A549 (cell line): Measurements from ENCODE around the gene ST13. TPM values are rescaled to one million over a fixed set of nuclear protein-coding genes. Genes with fewer than 3 reads are reported as not detected.

Experiments
- ATAC-seq, 2 experiments: fragments of 200-7000 bp in 1 of 2; fragments of >200 bp in 1 of 2; cut with Nextera tagmentation in 1 of 2; cut with Tn5 transposase in 1 of 2; 3 replicates each; pipeline versions ENCODE4 v1.8.0 to v1.9.1; 2018 to 2020; ENCODE audit warnings: mild to moderate bottlenecking in 1 of 2, moderate library complexity in 1 of 2
- CTCF ChIA-PET: fragments of 300-600 bp; sonication (Branson Sonifier 250); formaldehyde crosslinking; extraction: SDS; loops from one replicate; lab custom pipeline; 2021; ENCODE audit warnings: antibody characterized with exemption, inconsistent platforms; lab: Yijun Ruan, JAX
- POLR2A ChIA-PET: fragments of 350-600 bp; formaldehyde crosslinking; extraction: SDS; loops from one replicate; lab custom pipeline; 2021; ENCODE audit warnings: antibody characterized with exemption, inconsistent platforms; lab: Yijun Ruan, JAX
- DNase-seq, 2 experiments: peaks; one replicate each; pipeline versions ENCODE4 v3.0.0 to v3.0.0-alpha.2; 2011 to 2016; ENCODE audit warnings: low read depth in 1 of 2, low spot score in 1 of 2
- FAIRE-seq: peaks from 2 replicates; lab custom pipeline; 2011; peaks lifted over from hg19 to GRCh38; lab: Jason Lieb, UNC
- H3K27ac ChIP-seq, 2 experiments: fragments of >200 bp; sonication (Bioruptor Twin); formaldehyde crosslinking; 3 replicates each; pipeline ENCODE4 v1.5.1; 2016 to 2017
- H3K4me1 ChIP-seq: fragments of >200 bp; sonication (Bioruptor Twin); formaldehyde crosslinking; 3 replicates; pipeline ENCODE4 v1.6.1; 2016
- H3K4me2 ChIP-seq: fragments of >200 bp; sonication (Bioruptor Twin); formaldehyde crosslinking; 3 replicates; pipeline ENCODE4 v1.6.1; 2016
- H3K4me3 ChIP-seq: fragments of >200 bp; sonication (Bioruptor Twin); formaldehyde crosslinking; 3 replicates; pipeline ENCODE4 v1.5.1; 2016
- H3K9me3 ChIP-seq: fragments of >200 bp; sonication (Bioruptor Twin); formaldehyde crosslinking; 3 replicates; pipeline ENCODE4 v1.6.1; 2016
- ATOH8 ChIP-seq: fragments of 250-450 bp; sonication (Bioruptor Pico); IDR thresholded peaks from 2 replicates; pipeline ENCODE4 v1.5.0; 2020; ENCODE audit warnings: low read depth, mild to moderate bottlenecking, moderate library complexity
- CBX8 ChIP-seq: fragments of 200-600 bp; sonication (generic); IDR thresholded peaks from 2 replicates; pipeline ENCODE4 v1.6.1; 2016
- CEBPB ChIP-seq, 2 experiments: fragments of >200 bp in 1 of 2; sonication (Bioruptor Twin) in 1 of 2; formaldehyde crosslinking in 1 of 2; IDR thresholded peaks; 2 replicates each; pipeline ENCODE4 v1.6.1; 2012 to 2016
- CHD2 ChIP-seq: fragments of 150-350 bp; IDR thresholded peaks from 2 replicates; pipeline ENCODE4 v1.6.1; 2014; ENCODE audit warnings: low read length; ENCODE audit not compliant: partially characterized antibody
- EP300 ChIP-seq, 2 experiments: fragments of >200 bp; sonication (Bioruptor Twin); formaldehyde crosslinking; IDR thresholded peaks; 2 replicates in 1 of 2; 3 replicates in 1 of 2; pipeline ENCODE4 v1.6.1; 2016 to 2017
- GATA3 ChIP-seq: IDR thresholded peaks from 2 replicates; pipeline ENCODE4 v1.6.1; 2012; ENCODE audit warnings: borderline replicate concordance
- HES2 ChIP-seq: fragments of >200 bp; sonication (Bioruptor Twin); formaldehyde crosslinking; IDR thresholded peaks from 2 replicates; pipeline ENCODE4 v1.6.1; 2016
- KDM5A ChIP-seq: fragments of 200-600 bp; sonication (generic); IDR thresholded peaks from 2 replicates; pipeline ENCODE4 v1.6.1; 2016; ENCODE audit warnings: antibody characterized with exemption, mild to moderate bottlenecking
- MAFK ChIP-seq: fragments of 450-650 bp; IDR thresholded peaks from 2 replicates; pipeline ENCODE4 v1.6.1; 2014; ENCODE audit not compliant: partially characterized antibody
- MAX ChIP-seq: IDR thresholded peaks from 2 replicates; pipeline ENCODE4 v1.6.1; 2012
- MAZ ChIP-seq: fragments of 150-350 bp; IDR thresholded peaks from 2 replicates; pipeline ENCODE4 v1.6.1; 2014; ENCODE audit warnings: antibody characterized with exemption, low read depth, low read length, borderline replicate concordance
- MYC ChIP-seq: IDR thresholded peaks from 2 replicates; pipeline ENCODE4 v1.6.1; 2012; ENCODE audit warnings: mild to moderate bottlenecking, inconsistent platforms, low read length, improper control_type of control experiment, borderline replicate concordance
- NPAS2 ChIP-seq: fragments of 250-450 bp; sonication (Bioruptor Pico); IDR thresholded peaks from 2 replicates; pipeline ENCODE4 v1.8.0; 2022; ENCODE audit warnings: mild to moderate bottlenecking, moderate library complexity, borderline replicate concordance
- NR3C1 ChIP-seq: fragments of >200 bp; sonication (Bioruptor Twin); formaldehyde crosslinking; IDR thresholded peaks from 3 replicates; pipeline ENCODE4 v1.6.1; 2017
- PHF8 ChIP-seq: fragments of 200-600 bp; sonication (generic); IDR thresholded peaks from 2 replicates; pipeline ENCODE4 v1.6.1; 2016; ENCODE audit warnings: low read depth, mild to moderate bottlenecking, antibody characterized with exemption, moderate library complexity, borderline replicate concordance
- REST ChIP-seq: fragments of 200-600 bp; sonication (generic); IDR thresholded peaks from 2 replicates; pipeline ENCODE4 v1.6.1; 2016; ENCODE audit warnings: antibody characterized with exemption, mild to moderate bottlenecking, moderate library complexity
- RFX5 ChIP-seq: fragments of 450-650 bp; IDR thresholded peaks from 2 replicates; pipeline ENCODE4 v1.7.1; 2014; ENCODE audit warnings: antibody characterized with exemption, mild to moderate bottlenecking, moderate library complexity
- SREBF2 ChIP-seq: fragments of 450-650 bp; IDR thresholded peaks from 2 replicates; pipeline ENCODE4 v1.6.1; 2014; ENCODE audit warnings: mild to moderate bottlenecking, moderate library complexity
- TP53 ChIP-seq: fragments of 250-450 bp; sonication (Bioruptor Pico); IDR thresholded peaks from 2 replicates; pipeline ENCODE4 v1.5.0; 2021; ENCODE audit warnings: mild to moderate bottlenecking, moderate library complexity
- USF2 ChIP-seq: fragments of 450-650 bp; IDR thresholded peaks from 2 replicates; pipeline ENCODE4 v1.6.1; 2014; ENCODE audit warnings: antibody characterized with exemption
- ZNF302 ChIP-seq: fragments of 250-450 bp; sonication (Bioruptor Pico); IDR thresholded peaks from 2 replicates; pipeline ENCODE4 v1.9.0; 2021; ENCODE audit warnings: inconsistent platforms, mild to moderate bottlenecking, moderate library complexity
- WGBS: methylation state at CpG from one replicate; pipeline ENCODE4 v1.1.6; 2017; ENCODE audit errors: missing lambda C conversion rate; 5-methylcytosine and 5-hydroxymethylcytosine counted together
- polyA plus RNA-seq, 4 experiments: library from polyadenylated mRNA; depleted of rRNA in 3 of 4; stranded (reverse); fragments of >200 nt; fragmentation: RNase III in 1 of 4; extraction: RNeasy Plus Mini Kit Qiagen cat#74134 plus additional on column Dnase treatment in 1 of 4; gene quantifications; 2 replicates in 3 of 4; 3 replicates in 1 of 4; pipeline ENCODE4 v1.2.3, GENCODE V29; 2011 to 2017

The ST13 gene
- polyA plus RNA-seq, 2 of the 4 experiments (the other 2 are of a cell fraction) = 181 to 227 TPM

GRCh38 chr22:40805239-40805638 lies 51.2 kb downstream of the ST13 start:
- no peak overlapping the region for H3K4me3 ChIP-seq
- no peak for FAIRE-seq
- POLR2A ChIA-PET = no interaction called here
- no peaks in the 10 kb centered on the region for H3K9me3 ChIP-seq
- ATAC-seq = no peak
- H3K4me2 ChIP-seq = no peak overlapping the region
- no peak overlapping the region for H3K27ac ChIP-seq
- CTCF ChIA-PET = interaction anchor here (1.2 kb wide), 1 partner anchor 20 kb away, joined by 3 read pairs; no protein-coding TSS in a partner anchor
- WGBS = 96% methylated on average over 4 of the region's 4 CpGs
- no peak for DNase-seq
- TF ChIP-seq GATA3 (no peak), USF2 (no peak), RFX5 (no peak), NR3C1 (no peak), PHF8 (no peak), TP53 (CRISPR knock-in tag) (no peak), ZNF302 (CRISPR knock-in tag) (no peak), MYC (no peak), MAX (no peak), REST (no peak), MAFK (no peak), SREBF2 (no peak), HES2 (no peak), ATOH8 (no peak), CEBPB (IDR thresholded peaks at IDR 0.05) (no peak), CBX8 (no peak), MAZ (no peak), KDM5A (no peak)
- 0 out of 3 replicates have a peak, but pooled peaks cover 9% of the 10 kb centered on the region for H3K4me1 ChIP-seq

- CTCF ChIA-PET = no interaction called here
- no peak for ATAC-seq
These were observed 53.1 kb downstream of the ST13 start for GRCh38 chr22:40803321-40803720.

More at GRCh38 chr22:40803321-40803720, 53.1 kb downstream of the ST13 start:
- DNase-seq (no peak), FAIRE-seq (no peak)
- Histone ChIP-seq H3K9me3 (no peaks in the 10 kb centered on the region), H3K4me2 (no peak overlapping the region), H3K4me3 (no peak overlapping the region), H3K27ac (no peak overlapping the region), H3K4me1 (0 out of 3 replicates have a peak, but pooled peaks cover 5% of the 10 kb centered on the region)
- POLR2A ChIA-PET = no interaction called here
- 100% methylated on average over 1 of the region's 1 CpG for WGBS
- no peak for TF ChIP-seq ATOH8
- no peak for TF ChIP-seq GATA3
- TF ChIP-seq NPAS2 (CRISPR knock-in tag) = no peak
- no peak for TF ChIP-seq CHD2
- TF ChIP-seq NR3C1 = no peak
- no peak for TF ChIP-seq EP300 (IDR thresholded peaks at IDR 0.05)
